Activated T-helper 1 cell treated with anti-CD3 and anti-CD28 coated beads, Interleukin-2, amount 50 U/mL, for 16 hours (primary cell): Measurements from ENCODE around the gene RHOA.
"Not testable (repeated sequence)": the region's sequence is repeated elsewhere in the genome, so short reads cannot be mapped to it uniquely, and the experiment has no call there.

Source experiments
- DNase-seq, 2 donors: peaks; one replicate each; pipeline ENCODE4 v3.0.0-alpha.2; 2020; ENCODE audit warnings: low read depth in 1 of 2, low spot score in 1 of 2

Gene RHOA

DNA sequence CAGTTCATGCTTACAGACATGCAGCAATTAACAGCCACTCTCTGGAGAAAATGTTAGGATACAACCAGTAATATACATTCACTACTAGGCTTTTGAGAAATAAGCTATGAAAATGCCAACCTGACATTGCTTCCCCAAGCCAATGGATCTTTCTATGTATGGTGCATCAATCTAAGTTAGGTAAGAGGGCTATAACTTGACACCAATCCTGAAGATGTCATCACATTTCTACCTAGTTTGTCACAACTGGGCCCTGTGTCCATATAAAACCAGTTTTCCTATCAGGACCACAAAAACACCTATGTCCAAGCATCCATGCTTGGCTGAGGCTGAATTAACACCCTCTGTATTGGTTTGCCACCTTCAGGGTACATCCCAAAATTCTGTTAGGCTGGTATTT is 39.8 kb downstream of the RHOA start:
- DNase-seq = no peak

DNA sequence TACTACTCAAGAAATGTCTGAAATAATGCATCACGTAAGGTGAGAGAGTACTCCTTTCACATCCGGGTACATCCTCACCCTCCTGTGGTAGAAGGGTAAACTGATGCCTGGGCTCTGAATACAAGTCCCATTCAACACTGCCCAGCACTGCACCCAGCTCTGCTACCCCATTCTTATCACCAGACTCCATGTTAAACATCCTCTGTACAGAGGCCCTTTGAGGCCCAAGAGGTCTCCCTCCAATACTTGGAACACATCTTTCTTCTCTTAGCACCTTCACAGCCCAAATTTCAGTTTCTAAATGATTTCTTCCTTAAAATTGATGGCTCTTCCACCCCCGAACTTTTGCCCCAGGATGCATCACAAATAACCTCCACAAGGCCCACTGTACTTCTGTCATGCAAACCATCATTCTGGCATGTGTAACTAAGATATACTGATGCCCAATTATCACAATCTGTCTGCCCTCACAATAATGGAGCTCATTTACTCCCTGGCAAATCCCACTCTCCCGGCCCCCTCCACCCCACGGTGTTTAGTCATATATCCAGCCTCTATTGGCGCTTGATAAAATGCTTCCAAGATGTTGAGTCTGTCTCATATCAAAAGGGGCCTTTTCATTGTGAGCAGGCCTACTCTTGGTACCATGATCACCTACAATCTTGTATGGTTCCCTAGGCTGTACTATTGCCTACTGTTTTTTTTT is 41.0 kb downstream of the RHOA start:
- DNase-seq = no peak

DNA sequence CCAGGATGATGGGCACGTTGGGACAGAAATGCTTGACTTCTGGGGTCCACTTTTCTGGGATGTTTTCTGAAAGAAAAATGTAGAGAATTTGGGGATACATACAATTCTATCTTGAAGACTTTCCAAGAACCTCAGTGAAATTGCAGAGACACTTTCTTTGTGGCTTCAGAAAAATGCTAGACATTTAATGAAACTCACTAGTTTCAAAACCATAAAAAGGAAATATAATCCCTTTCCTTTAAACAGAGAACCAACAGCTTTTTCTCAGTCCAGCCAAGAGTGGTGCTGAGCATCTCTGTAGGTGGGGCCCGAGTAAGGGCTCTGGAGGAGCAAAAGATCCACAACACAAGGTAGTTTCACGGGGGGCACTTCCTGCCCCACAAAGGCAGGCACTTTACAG is 49.2 kb downstream of the RHOA start:
- DNase-seq = no peak

DNA sequence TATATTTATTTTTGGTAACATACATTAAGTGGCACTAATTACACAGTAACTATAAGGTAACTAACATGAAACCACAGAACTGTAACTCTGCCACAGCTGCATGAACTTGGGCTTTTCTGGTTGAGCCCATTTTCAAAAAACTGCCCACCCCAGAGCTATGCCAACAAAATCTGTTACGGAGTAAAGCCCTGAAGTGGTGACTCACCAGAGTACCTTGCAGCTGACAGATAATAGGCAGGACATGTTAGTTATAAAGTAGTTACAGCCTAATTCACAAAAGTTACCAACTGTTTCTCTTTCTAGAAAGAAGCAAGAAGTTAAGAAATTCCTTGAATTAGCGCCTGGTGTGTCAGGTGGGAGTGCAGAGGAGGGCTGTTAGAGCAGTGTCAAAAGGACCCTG is 52.2 kb downstream of the RHOA start:
- DNase-seq = no peak

DNA sequence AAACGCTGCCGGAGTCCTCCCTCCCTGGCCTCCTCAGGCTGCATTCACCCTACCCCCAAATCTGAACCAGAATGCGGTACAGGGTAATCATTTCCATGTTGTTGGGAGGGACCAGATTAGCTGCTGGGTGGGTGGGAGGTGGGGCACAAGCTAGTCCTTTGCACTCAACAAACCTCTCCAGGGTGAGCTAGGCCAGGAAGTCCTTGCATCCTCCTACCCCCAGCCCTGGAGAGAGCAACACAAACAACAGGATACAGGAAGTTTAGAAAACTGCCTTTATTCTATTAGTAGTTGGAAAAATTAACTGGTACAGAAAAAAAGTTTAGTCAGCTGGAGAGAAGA is 52.9 kb downstream of the RHOA start:
- no peak for DNase-seq

DNA sequence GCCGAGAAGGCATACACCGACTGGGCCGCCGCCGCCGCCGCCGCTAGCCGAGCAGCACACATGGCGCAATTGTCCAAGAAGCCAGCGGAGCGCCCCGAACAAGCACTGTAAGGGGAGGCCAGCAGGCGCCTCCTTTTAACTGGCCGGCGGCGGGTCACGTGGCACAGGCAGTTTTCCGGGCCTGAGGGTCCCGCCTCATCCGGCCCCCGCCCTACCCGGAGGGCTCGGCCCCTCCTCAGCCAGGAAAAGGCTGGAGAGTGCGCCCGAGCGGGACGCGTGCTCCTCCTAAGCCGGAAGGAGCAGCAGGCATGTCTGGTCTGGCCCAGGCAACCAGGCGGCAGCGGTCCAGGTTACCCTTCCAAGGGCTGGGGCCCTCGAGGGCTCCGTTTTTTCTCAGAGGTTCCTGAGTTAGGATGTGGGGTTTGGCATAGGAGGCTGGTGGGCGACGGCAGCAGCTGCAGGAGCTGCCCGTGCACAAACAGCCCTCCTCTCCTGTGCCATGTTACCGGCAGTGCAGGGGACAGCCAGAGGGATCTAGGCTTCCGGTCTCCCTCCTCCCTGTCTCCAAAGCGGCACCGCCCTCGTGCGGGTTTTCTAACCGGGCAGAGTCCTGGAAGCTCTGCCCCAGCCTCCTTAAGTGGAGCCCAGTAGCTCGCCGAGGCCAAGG is 53.4 kb downstream of the RHOA start, which contains the start of gene GPX1:
Gene GPX1 (minus strand): TSS at position 137 of the 667 bp plus-strand sequence. CDS start 75 bp downstream, at position 62.
- DNase-seq = peak; percentile 46 to 64

DNA sequence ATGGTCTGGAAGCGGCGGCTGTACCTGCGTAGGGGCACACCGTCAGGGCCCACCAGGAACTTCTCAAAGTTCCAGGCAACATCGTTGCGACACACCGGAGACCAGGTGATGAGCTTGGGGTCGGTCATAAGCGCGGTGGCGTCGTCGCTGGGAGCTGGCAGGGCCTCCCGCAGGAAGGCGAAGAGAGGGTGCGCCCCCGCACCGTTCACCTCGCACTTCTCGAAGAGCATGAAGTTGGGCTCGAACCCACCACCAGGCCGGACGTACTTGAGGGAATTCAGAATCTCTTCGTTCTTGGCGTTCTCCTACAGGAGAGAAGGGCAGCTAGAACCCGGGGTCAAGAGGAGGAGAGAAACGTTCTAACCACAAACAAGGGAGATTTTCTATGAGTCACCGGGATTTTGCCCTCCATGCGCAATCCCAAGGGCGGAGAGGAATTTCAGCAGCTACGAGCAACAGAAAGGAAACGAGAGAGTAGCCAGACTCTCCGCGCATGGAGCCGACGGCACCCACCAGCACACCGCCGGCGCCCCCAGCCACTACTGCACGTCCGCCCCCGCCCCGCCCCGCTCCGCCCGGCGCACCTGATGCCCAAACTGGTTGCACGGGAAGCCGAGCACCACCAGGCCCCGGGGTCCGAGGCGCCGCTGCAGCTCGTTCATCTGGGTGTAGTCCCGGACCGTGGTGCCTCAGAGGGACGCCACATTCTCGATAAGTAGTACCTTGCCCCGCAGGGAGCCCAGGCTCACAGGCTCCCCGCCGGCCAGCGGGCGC is 54.1 kb downstream of the RHOA start:
- peak; percentile 14 to 39 for DNase-seq

DNA sequence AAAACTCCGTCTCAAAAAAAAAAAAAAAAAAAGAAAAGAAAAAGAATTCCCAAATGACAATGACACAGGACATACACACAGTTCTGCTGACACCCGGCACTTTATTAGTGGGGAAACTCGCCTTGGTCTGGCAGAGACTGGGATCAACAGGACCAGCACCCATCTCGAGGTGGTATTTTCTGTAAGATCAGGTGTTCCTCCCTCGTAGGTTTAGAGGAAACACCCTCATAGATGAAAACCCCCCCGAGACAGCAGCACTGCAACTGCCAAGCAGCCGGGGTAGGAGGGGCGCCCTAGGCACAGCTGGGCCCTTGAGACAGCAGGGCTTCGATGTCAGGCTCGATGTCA is 54.7 kb downstream of the RHOA start:
- not testable (repeated sequence) for DNase-seq

DNA sequence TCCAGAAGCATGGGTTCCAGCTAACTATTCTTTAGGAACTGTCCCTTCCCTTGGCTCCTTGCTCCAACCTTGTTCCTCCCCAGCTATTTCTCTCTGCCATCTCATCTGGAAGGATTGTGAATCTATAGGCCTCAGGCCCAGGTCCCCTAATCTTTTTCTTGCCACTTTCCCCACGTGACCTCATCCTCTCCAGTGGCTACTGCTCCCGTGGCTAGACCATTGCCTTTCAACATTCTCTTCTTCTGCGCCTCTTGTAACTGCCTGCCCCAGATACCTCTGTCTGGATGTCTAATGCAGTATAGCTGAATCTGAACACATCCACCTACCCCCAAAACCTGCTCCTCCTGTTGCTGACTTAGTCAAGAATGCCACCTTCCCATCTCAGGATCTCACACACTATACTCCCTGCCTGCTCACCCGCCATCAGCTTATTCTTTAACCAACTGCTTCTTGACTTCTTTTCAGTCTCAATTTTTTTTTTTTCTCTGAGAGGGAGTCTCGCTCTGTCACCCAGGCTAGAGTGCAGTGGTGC is 58.8 kb downstream of the RHOA start:
- DNase-seq = no peak

DNA sequence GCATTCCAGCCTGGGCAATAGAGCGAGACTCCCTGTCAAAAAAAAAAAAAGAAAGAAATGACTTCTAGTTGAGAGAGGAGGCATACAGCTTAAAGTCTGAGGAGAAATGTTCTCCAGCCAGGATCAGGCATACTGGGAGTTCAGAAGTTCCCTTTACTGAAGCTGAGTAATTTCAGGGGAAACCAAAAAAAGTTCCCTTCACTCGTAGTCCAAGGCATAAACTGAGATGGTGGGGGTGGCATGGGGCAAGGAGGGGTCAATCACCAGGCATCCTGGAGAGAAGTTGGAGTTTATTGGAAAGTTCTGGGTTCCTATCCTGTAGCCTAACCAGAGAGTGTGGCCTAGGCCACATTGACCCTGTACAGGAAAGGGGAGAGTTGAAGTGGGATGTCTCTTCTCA is 59.5 kb downstream of the RHOA start:
- no peak for DNase-seq

DNA sequence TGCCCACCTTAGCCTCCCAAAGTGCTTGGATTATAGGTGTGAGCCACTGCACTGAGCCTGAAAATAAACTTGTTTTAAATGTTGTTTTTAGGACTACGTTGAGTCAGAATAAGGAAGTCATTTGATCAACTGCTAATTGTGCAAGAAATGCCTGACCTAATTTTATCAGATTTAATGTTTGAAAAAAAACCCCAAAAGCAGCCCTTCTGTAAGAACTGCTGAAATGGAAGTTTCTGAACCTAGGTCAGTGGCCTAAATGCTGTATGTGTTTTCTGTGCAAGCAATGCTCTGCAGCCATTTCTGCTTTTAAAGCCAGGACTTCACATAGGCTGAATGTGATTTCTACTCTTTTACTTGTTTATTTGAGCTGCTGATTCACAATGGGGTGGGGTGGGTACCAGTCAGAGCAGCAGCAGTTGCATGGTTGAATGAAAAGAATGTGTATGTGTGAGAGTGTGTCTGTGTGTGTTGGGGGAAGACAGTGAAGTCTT is 60.2 kb downstream of the RHOA start:
- no peak for DNase-seq

DNA sequence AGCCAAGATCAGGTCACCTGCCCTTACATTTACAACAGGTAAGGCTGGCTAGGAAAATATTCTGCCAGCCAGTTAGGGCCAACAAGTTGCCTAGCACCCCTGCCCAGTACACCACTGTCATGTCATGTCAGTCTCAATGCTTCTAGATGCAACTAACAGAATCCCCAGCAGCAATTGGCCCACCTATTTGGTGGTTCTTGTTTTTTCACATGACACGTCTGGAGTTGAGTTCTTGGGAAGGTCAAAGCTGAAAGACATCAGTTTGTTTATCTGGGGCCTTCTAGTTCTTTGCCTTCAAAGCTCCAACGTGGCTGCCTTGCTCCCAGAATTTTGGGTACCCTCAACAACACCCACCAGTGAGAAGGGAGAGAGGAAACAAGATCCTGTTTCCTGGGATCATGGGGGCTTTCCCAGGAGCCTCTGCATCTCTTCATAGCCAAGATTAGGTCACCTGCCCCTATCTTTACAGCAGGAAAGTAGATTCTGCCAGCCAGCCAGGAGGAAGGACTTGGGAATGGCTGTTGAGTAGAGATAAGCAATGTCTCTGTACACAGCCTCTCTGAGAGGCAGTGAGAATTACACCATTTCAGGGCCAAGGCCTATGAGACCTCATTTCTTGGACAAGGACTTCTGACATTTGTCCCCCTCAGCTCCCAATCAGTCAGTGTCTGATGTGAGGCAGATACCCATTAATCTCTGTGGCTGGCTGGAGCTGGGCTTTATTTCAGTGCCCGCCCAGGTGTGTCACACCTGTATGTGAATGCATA is 62.2 kb downstream of the RHOA start:
- DNase-seq = no peak

DNA sequence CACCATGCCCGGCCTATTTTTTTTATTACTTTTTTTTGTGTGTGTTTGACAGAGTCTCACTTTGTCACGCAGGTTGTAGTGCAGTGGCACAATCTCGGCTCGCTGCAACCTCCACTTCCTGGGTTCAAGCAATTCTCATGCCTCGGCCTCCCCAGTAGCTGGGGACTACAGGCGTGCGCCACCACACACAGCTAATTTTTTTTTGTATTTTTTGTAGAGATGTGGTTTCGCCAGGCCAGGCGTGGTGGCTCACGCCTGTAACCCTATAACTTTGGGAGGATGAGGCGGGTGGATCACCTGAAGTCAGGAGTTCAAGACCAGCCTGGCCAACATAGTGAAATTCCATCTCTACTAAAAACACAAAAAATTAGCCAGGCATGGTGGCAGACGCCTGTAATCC is 63.4 kb downstream of the RHOA start:
- DNase-seq = not testable (repeated sequence)

DNA sequence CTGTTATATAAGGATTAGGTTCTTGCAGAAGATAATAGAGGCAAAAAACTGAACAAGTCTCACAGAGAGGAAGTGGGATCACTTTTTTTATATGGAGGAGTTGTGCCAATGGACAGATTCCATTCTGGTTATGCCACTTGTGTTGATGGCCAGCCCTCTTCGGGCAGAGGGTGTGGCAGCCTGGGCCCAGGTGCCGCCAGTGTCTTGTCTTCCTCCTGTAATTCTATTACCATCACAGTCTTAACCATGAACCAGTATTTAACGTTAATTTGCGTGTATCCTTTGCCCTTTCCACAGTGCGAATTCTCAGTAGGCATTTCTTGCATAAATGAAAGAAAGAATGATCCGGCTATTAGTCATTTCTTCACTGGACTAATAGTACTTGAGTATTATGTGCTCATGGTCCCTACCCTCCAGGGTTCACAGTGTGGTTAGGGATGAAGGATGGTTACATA is 65.0 kb downstream of the RHOA start:
- no peak for DNase-seq

DNA sequence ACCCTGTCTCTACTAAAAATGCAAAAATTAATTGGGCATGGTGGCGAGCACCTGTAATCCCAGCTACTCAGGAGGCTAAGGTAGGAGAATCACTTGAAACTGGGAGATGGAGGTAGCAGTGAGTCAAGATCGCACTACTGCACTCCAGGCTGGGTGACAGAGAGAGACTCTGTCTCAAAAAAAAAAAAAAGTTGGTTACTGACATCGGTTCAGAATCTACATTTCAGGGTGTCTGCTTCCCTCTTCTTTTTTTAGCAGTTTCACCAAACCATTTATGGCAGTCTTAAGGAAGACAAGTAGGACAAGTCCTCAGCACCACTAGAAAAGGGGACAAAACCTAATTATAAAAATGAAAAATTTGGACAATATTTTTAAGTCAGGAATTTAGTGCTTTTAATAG is 68.6 kb downstream of the RHOA start:
- no peak for DNase-seq

DNA sequence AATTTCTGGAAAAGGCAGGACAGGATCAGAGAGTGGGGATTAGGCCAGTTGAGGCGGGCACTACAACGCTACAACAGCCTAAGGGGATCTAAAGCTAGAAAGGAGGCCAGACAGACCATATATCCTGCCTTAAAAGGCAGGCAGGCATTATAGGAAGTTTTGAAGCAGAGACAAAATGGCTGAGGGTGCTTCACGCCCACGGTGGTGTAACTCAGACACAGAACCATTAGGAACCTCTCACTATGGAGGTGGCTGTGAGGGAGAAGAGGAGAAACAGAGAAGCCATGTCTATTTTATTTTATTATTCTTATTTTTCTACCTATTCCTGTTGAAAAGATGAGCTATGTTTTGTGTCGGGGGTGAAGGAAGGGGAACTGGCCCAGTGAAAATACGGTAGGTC is 69.8 kb downstream of the RHOA start:
- no peak for DNase-seq

DNA sequence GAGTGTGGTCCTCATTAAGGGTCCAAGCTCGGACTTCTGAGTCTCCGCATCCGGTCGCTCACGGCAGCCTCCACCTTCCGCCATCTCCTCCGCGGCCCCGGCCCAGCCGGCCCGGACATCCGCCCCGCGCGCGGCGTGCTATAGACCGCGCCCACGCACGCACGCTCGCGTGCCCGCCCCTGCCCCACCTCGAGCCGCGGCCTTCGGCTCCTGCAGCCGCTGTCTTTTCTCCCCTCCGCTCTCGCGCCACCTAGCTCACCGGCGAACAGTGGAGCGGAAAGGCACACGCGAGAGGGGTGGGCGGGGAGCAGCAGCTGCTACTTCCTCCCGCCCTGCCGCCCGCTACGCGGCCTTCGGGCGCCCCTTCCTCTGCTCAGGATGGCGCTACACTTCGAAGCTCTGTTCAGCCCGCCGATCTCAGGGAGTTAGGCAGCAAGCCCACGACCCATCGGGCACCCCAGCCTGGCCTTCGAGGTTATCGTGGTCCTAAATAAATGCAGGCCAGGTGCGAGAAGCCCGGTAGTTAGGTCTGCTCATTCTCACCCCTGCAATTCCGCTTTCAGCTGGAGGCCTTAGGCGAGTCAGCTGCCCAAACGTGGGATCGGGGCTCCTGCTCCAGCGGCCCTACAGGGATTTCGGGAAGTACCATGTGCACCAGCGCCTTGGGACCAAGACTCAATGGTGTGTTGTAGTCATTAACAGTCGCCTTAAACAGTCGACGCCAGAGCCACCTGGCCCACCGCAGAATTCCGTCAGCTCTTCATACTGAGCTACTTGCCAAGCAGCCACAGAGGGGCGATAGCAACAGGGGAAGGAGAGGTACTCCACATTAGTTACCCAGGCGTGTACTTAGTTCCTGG is 71.6 kb downstream of the RHOA start, which contains the start of gene USP4:
Gene USP4 (minus strand): TSS at position 113 of the 860 bp plus-strand sequence. CDS start 29 bp downstream, at position 84.
- peak; percentile 85 to 89 for DNase-seq

DNA sequence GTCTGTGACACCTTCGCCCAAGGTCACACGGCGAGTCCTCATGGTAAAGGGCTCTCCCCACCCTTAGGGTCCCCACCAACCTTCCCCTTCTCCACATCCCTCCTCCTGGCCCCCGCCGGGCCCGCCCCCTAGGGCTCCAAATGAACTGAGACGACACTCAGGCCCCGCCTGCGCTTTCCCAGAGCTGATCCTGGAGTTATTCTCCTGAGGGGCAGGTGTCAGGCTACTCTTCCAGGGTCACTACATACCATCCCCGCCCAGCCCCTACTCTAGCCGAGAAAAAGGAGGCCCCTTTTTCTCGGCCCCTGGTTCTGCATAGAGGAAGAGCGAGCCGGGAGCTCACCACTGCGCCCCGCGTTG is 72.2 kb downstream of the RHOA start:
- peak; percentile 5 to 14 for DNase-seq

DNA sequence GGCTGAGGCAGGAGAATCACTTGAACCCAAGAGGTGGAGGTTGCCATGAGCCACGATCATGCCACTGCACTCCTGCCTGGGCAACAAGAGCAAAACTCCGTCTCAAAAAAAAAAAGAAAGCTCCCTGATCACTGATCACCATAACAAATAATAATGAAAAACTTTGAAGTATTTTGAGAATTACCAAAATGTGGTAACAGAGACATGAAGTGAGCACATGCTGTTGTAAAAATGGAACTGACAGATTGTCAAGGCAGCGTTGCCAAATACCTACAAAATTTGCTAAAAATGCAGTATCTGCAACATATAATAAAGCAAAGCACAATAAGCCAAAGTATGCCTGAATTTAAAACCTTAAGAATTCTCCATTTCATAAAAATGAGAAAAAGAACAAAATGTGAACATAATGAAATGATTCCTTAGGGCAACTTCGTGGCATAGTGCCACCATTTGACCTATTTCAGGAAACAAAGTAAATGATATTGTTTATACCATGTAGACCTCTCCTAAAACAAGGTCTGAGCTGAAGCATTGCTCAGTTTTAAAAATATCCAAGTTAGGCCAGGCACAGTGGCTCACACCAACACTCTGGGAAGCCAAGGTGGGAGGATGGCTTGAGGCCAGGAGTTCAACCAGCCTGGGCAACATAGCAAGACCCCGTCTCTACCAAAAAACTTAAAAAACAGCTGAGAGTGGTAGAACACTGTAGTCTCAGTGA is 77.7 kb downstream of the RHOA start:
- no peak for DNase-seq
